Right lobe of liver (tissue), 6 donors: ENCODE measurements around the gene HIKESHI. TPM values are rescaled to one million over a fixed set of nuclear protein-coding genes. Genes with fewer than 3 reads are reported as not detected.

Source experiments
- ATAC-seq, 4 donors: fragments of 200-7000 bp; cut with Tn5 transposase; one replicate each; pipeline ENCODE4 v1.9.1; 2020; ENCODE audit warnings: mild to moderate bottlenecking in 4 of 4, moderate library complexity in 4 of 4
- DNase-seq, 3 donors: peaks; one replicate each; pipeline ENCODE4 v3.0.0-alpha.2; 2020
- H3K27ac ChIP-seq, 3 donors: fragments of 200-600 bp; one replicate each; pipeline ENCODE4 v1.8.0; 2022
- H3K27me3 ChIP-seq, 2 donors: fragments of 200-600 bp; one replicate each; pipeline ENCODE4 v1.8.0; 2022
- H3K36me3 ChIP-seq, 4 donors: fragments of 200-600 bp; sonication (generic) in 1 of 4; one replicate each; pipeline versions ENCODE4 v1.5.1 to v1.8.0; 2017 to 2022; ENCODE audit warnings: control low read depth in 1 of 4
- H3K4me1 ChIP-seq, 4 donors: fragments of 200-600 bp; sonication (generic) in 1 of 4; one replicate each; pipeline versions ENCODE4 v1.5.1 to v1.8.0; 2017 to 2022; ENCODE audit warnings: control low read depth in 1 of 4
- H3K4me3 ChIP-seq, 3 donors: fragments of 200-600 bp; one replicate each; pipeline ENCODE4 v1.8.0; 2022
- H3K9me3 ChIP-seq, 4 donors: fragments of 200-600 bp; sonication (generic) in 1 of 4; one replicate each; pipeline versions ENCODE4 v1.5.1 to v1.8.0; 2017 to 2022; ENCODE audit warnings: control low read depth in 1 of 4
- POLR2A ChIP-seq: fragments of 450-650 bp; IDR thresholded peaks from one replicate; pipeline ENCODE4 v1.6.1; 2017; ENCODE audit warnings: antibody characterized with exemption, mild to moderate bottlenecking
- WGBS: methylation state at CpG from one replicate; pipeline ENCODE4 v1.1.6; 2018; ENCODE audit warnings: low coverage, low lambda C conversion rate; ENCODE audit not compliant: insufficient coverage; ENCODE audit errors: missing lambda C conversion rate; 5-methylcytosine and 5-hydroxymethylcytosine counted together
- intact Hi-C, 2 donors: fragments of 100-400 bp; cut with DNase I; formaldehyde crosslinking; loops; one replicate each; pipeline versions ENCODE4 v1.11.2 to v1.14.1; 2022
- total RNA-seq, 6 experiments: library from RNA; depleted of rRNA in 2 of 6; stranded (reverse); fragments of >200 nt in 2 of 6; fragmentation: NEBNext Ultra II Directional in 3 of 6; extraction: Animal tissue kit (Norgen Biotek cat#: 25700) in 3 of 6; gene quantifications; one replicate each; pipeline versions ENCODE4 v1.1.0 to v1.2.4, GENCODE V29; 2016 to 2023
- TF ChIP-seq, protein P1 (sequence below), 4 donors: fragments of 200-600 bp in 3 of 4; fragments of 450-650 bp in 1 of 4; IDR thresholded peaks; one replicate each; pipeline versions ENCODE4 v1.5.1 to v1.8.0; 2016 to 2022; ENCODE audit warnings: antibody characterized with exemption in 4 of 4, mild to moderate bottlenecking in 2 of 4
- donor health status: DM: no; HTN: yes; CAD: no.
- donor health status: DM: no; HTN: no; CAD: no.
- donor health status: DM: no; HTN: no; CAD: no.
- donor health status: DM: no; HTN: yes; CAD: no.
- donor health status: DM: no; HTN: yes; CAD: no.

Gene HIKESHI
- total RNA-seq, 6 experiments from 2014 or later, result 10.1 to 17.0 (median 14.2) TPM

DNA sequence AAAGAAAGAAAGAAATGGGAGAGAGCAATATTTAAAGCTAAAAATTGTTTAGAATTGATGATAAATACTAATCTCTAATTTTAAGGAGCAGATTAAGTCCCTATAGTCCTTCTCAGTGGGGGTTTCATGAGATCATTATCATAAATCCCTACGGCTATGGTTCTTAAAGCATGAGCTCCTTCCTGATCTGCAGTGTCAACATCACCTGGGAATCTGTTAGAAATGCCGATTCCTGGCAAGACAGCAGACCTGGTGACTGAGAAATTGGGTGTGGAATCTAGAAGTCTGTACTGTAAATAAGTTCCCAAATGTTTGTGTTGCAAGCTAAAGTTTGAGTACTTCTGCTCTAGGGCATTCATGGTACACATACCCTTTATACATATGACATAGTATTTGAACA lies 12.6 kb downstream of the HIKESHI start:
- Histone ChIP-seq H3K9me3 (no peaks in the 10 kb centered on the region), H3K36me3 (peaks cover 0 to 3% (median 0%) of the 10 kb centered on the region in 4 donors), H3K27ac (no peak overlapping the region), H3K4me3 (no peak overlapping the region), H3K4me1 (no peaks in the 10 kb centered on the region), H3K27me3 (no peaks in the 10 kb centered on the region)
- no peak for TF ChIP-seq POLR2A
- TF ChIP-seq, protein P1, sequence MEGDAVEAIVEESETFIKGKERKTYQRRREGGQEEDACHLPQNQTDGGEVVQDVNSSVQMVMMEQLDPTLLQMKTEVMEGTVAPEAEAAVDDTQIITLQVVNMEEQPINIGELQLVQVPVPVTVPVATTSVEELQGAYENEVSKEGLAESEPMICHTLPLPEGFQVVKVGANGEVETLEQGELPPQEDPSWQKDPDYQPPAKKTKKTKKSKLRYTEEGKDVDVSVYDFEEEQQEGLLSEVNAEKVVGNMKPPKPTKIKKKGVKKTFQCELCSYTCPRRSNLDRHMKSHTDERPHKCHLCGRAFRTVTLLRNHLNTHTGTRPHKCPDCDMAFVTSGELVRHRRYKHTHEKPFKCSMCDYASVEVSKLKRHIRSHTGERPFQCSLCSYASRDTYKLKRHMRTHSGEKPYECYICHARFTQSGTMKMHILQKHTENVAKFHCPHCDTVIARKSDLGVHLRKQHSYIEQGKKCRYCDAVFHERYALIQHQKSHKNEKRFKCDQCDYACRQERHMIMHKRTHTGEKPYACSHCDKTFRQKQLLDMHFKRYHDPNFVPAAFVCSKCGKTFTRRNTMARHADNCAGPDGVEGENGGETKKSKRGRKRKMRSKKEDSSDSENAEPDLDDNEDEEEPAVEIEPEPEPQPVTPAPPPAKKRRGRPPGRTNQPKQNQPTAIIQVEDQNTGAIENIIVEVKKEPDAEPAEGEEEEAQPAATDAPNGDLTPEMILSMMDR (IDR thresholded peaks at IDR 0.05), result no peak
- 83% methylated on average over 1 of the region's 2 CpGs for WGBS
- intact Hi-C loops, result no loop called here
- ATAC-seq (no peak), DNase-seq (no peak)

DNA sequence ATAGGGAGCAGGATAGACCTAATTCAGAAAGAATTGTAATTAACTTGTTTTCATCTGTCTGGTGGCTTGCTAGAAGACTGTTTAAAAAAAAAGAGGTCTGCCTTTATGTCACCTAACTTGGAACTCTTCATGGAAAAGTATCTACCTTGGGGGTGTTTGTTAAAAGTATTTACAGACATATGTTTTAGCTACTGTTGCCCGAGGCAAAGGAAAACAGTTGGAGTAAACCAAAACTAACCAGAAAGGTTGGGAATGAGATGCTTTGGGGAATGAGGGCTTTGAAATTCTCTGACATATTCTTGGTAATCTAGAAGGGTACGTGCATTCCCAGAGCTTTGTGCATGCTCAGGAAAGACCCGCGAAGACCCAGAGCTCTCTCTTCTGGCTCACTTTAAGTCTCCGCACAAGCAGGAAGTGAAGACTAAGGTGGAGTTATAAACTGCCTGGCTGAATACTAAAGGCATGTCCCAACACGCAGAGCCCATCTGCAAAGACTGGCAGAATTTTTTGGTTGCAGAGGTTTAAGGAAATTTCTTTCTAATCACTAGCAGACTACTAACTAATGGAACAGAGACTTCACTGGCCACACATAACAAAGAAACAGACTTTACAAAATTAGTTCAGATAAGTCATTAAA lies 33.2 kb downstream of the HIKESHI start:
- H3K36me3 ChIP-seq, result peaks cover 0 to 13% (median 6%) of the 10 kb centered on the region in 4 donors
- H3K27me3 ChIP-seq, result no peaks in the 10 kb centered on the region
- no peak for DNase-seq
- intact Hi-C loops, result no loop called here
- H3K4me1 ChIP-seq, result no peaks in the 10 kb centered on the region
- WGBS, result 95% methylated on average over 5 of the region's 6 CpGs
- H3K9me3 ChIP-seq, result no peaks in the 10 kb centered on the region
- no peak overlapping the region for H3K27ac ChIP-seq
- no peak overlapping the region for H3K4me3 ChIP-seq
- TF ChIP-seq, protein P1 (IDR thresholded peaks at IDR 0.05), result no peak
- TF ChIP-seq POLR2A, result no peak
- ATAC-seq, result no peak

DNA sequence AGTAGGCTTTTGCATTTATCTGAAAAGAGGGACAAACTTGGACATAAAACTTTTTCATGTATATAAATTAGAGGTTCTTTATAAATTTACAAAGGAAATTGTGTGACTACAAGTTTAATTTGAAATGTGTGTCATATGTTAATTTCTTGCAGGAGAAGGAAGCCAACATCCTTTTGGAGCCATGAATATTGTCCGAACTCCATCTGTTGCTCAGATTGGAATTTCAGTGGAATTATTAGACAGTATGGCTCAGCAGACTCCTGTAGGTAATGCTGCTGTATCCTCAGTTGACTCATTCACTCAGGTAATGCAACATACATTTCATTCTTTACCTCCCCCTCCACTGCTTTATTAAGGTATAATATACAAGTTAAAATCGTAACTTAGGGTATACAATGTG lies 35.2 kb downstream of the HIKESHI start:
- Histone ChIP-seq H3K9me3 (no peaks in the 10 kb centered on the region), H3K36me3 (peaks cover 0 to 13% (median 6%) of the 10 kb centered on the region in 4 donors), H3K27ac (no peak overlapping the region), H3K4me3 (no peak overlapping the region), H3K4me1 (no peaks in the 10 kb centered on the region), H3K27me3 (no peaks in the 10 kb centered on the region)
- DNase-seq, result no peak
- TF ChIP-seq, protein P1 (IDR thresholded peaks at IDR 0.05), result no peak
- no peak for TF ChIP-seq POLR2A
- ATAC-seq, result no peak
- 95% methylated on average over 2 of the region's 2 CpGs for WGBS
- intact Hi-C loops, result no loop called here

DNA sequence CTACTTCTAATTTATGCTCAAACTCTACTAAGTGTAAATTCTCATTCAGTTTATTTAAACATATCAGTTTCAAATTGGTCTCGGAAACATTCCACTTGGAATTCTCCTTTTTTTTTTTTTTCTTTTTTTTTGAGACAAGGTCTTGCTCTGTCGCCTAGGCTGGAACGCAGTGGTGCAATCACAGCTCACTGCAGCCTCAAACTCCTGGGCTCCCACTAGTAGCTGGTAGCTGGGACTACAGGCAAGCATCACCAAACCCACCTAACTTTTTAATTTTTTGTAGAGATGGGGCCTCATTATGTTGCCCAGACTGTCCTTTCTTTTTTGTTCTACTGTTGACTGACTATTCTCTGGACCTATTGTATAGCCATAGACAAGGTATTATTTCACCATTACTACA lies 39.3 kb downstream of the HIKESHI start:
- TF ChIP-seq, protein P1 (IDR thresholded peaks at IDR 0.05), result no peak
- TF ChIP-seq POLR2A, result no peak
- Histone ChIP-seq H3K27me3 (no peaks in the 10 kb centered on the region), H3K27ac (no peak overlapping the region), H3K9me3 (no peaks in the 10 kb centered on the region), H3K36me3 (peaks cover 0 to 17% (median 6%) of the 10 kb centered on the region in 4 donors), H3K4me3 (no peak overlapping the region), H3K4me1 (no peaks in the 10 kb centered on the region)
- DNase-seq (no peak), ATAC-seq (no peak)
- WGBS, result 86% methylated on average over 2 of the region's 3 CpGs
- intact Hi-C loops, result no loop called here
